GM19043 (cell line): Measurements from ENCODE around the gene STPG2.
A peak's percentile ranks its signal among the peaks of the same experiment; 100 is the strongest.

Experiments
- ATAC-seq: cut with Tn5 transposase; IDR thresholded peaks from one replicate; pipeline ENCODE4 v1.9.1; 2021; ENCODE audit warnings: low read depth; ENCODE audit not compliant: unreplicated experiment

The STPG2 gene

DNA sequence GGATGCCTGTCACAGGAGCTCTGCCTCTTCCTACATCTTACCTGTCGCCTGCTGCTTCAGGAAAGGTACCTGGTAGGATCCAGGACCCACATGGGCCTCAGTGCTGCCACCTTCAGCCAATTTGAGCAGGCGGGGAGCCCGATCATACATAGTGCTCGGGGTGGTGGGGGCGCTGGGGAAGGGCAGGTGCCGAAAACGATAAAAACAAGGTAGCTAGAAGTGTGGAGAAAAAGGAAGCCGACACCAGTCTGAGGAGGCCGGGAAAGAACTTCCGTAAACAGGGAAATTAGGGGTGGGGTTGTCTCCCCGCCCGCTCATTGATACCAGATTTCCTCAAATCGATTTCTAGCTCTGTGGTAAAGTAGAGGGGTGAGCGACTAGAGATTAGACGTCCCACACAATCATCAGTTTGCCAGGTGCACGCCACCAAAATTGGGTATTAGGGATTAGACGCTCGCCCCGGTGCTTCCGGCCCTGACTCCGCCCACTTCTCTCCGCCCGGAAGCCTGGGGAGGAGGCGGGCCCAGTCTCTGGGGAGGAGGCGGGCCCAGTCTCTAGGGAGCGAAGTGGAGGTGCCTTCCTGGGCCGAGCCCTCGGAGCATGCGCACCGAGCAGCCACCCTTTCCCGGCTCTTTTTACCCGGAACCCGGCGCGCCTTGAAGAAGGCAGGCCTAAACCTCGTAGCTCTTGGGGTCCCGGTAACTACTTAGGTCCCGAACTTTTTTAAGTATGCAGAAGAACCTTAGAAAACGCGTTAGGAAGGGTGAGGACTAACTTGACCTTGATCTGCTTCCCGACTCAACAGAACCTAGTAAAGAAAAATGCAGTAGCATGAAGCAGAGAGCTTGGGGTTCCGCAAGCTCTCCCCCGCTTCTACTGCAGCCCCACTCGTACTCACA, at the start of gene STPG2:
Gene STPG2 (minus strand): TSS at position 476 of the 899 bp plus-strand sequence.
- peak; percentile 95 for ATAC-seq

DNA sequence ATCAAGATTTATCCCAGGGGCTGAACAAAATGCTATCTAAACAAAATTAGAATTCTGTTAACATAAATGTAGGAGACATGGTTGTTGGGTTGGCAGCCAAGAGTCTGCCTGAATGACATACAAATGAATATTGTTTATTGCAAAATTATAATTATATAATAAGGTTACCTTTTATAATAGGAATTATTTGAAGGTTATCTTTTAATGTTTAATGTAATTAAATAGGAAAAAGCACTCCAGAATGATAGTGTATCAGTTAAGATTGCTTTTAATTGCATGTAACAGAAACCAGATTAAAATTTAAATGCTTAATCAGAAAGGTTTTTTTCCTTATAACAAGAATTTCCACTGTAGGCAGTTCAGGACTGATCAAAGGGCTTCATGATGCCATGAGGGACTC, 42.0 kb upstream of the STPG2 start:
- ATAC-seq: no peak

DNA sequence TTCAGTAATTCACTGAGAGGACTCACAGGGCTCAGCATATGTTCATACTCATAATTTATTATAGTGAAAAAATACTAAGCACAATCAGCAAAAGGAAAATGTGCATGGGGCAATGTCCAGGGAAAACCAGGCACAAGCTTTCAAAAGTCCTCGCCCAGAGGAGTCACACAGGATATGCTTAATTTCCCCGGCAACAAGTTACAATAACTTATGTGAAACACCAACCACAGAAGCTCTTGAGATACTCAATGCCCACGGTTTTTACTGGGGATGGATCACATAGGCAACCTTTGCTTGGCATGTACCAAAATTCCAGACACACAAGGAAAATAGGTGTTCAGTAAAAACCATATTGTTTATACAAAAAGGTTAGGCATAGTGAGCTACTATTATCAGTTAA, 38.5 kb upstream of the STPG2 start:
- ATAC-seq: no peak

DNA sequence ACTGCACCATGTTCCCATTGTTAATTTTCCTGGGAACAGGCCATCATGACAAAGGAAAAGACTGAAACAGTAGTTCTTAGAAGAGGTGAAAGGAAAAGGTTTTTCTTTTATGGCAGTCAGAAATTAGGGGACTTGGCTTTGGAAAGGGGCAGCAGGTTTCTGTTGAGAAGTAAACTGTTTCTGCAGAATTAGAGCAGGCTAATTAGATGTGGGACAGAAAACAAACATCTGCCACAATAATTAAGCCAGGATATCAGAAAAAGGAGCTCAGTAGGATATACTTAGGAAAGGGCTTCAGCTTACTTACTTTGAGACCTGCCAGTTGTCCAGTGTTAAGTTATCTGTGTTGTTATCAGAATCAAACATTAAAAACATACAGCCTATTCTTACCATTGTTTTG, 36.7 kb upstream of the STPG2 start:
- ATAC-seq: no peak

DNA sequence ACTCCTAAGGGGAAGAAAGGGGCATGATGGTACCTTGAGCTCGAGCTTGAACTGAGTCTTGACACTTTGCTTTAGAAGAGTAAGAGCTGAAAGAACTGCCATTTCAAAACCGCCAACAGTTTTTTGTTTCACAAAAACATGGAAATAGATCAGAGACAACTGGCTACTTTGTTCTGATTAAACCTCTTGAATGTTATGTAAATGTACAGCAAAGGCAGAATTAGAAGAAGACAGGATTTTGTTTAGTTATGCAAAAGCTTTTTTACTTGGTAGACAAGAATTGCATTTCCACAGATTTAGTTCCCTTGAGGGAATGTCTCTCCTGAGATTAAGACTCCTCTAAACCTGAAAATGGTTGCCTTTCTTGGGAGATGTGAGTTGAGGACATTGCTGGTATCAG, 33.3 kb upstream of the STPG2 start:
- ATAC-seq: no peak

DNA sequence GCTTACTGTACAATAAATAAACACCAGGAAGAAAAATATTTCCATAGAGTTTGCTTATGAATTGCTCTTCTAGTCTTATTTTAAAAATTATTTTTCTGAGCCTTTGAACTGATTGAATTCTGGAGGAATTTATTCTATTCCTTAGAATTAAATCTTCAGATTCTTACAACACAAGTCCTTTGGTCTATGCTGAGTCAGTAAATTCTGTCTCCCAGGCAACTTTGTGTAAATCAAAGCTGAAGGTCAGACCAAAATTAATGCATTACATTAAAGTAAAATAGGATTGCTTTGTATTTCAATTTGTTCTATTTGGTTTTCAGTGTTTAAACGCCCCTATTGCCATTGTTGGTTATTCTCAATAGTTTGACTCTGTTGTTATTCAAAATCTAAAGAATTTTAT, 26.8 kb upstream of the STPG2 start:
- ATAC-seq: no peak

DNA sequence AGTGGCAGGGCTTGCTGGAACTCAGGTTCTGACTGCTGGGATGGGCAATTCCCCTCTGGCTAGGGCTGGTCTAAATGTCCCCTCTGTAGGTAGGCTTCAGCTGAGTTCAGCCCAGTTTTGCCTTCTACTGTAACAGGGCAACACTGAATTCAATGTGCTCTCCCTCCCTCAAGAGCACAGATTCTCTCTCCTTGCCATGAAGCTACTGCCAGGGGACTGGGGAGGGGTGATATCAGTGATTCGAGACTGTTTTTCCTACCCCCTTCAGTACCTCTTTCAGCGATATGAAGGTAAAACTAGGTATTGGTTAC, 23.4 kb upstream of the STPG2 start:
- no peak for ATAC-seq

DNA sequence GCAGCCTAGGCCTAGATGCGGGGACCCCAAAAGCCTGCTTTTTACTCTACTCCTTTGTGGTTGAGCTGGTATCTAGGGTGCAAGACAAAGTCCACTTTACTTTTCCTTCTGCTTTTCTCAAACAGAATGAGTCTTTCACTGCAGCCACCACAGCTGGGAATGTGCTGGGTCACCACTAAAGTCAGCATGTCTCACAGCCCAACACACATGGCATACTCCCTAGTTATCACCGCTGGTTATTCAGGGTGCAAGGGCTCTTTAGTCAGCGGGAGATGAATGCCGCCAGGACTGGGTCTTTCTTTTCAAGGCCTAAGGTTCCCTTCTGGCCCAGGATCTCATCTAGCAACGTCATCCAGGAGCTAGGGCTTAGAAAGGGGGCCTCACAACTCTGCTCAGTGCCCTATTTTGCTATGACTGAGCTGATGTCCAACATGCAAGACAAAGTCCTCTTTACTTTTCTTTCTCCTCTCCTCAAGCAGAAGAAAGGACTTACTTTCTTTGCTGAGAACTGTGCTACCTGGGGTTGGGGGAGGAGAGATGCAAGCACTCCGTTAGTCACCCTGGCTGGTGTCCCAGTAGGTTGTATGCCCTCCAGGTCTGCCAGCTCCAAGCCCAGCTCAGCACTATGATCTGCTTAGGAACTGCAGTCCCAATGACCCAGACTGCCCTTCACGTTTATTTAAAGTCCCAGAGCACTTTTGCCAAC, 22.9 kb upstream of the STPG2 start:
- no peak for ATAC-seq

DNA sequence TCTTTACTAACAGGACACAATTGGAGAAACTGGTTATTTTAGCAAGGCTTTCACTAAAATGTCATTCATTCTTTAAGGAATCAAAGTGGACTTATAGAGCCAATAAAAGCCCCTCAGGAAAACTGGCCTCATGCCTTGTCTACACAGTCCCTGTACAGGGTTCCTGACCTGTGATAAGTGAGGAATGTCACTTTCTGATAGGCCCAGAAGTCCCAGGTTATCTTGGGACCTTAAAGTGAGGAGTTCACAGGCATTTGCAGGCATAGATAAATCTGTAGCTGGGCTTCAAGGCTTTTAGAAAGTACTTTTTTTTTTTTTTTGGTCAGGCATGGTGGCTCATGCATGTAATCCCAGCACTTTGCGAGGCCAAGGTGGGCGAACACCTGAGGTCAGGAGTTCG, 19.4 kb upstream of the STPG2 start:
- ATAC-seq: no peak

DNA sequence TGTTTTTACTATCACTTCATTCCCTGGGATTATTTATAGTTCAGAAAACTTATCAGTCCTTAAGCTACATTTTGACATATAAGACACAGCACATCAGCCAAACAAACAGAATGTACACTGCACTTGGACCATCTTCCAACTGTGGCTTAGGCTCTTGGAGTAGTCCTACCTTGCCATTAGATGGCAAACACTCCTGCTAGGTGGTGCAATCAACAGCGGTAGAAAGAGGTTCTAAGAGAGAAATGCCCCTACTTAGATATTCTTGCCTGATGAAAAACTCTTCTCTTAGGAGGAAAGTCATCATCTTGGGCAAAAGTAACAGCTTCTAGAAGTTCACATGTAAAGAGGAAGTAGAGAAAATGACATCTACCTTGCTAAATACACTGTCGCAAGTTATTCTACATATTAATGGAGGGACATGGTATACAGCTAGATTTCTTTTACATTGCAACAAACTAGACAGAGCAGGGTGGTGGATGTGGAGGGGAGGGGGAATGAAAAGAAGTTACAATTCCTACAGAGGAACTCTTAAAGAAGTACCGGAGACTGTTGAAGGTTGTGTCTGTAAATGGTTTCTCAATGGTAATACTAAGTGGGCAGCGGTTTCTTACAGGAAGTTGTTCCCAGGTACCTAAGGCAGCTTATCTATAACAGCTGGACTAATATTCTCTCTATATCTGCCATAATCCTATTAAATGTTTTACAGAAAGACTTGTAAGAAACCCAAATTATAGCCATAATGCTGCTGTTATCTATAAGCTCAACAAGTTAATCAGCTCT, 8.1 kb upstream of the STPG2 start:
- peak; percentile 59 for ATAC-seq

DNA sequence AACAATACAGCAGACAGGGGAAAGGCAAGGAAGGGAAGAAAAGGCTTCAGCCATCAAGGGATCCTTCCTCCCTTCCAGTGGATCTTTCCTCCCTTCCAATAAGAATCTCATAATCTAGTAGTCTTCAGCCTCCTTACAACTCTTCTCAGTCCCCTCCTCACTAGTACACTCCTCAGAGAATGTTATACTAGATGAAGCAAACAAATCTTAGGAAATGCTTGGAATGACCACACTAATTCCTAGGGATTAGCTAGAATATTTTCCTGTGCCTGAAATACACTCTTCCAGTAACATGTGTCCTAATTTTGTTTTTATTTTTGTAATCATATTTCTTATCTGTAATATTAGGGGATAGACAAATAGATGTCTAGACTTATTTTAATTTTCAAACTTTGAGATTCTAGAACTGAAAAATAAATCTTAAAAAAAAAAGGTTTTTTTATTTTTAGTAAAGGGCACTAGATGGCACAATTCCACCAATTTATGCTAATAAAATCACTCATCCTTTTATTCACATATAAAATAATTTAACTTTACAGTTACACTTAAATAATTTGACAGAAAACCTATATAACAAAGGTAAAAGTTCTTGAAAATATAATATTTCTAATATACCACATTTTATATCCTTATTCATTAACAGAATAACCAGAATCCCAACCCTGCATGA, 7.0 kb upstream of the STPG2 start:
- ATAC-seq: no peak

DNA sequence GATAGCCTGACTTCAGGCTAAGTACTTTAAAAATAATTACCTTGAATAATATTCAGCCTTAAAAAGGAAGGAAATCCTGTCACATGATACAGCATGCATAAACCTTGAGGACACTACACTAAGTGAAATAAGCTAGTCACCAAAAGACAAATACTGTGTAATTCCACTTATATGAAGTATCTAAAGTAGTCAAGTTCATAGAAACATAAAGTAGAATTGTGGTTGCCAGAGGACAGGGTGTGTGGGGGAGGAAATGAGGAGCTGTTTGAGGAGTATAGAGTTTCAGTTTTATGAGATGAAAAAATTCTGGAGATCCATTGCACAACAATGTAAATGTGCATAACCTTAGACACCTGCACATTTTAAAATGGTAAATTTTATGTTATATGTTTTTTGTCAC, 5.6 kb upstream of the STPG2 start:
- ATAC-seq: no peak

DNA sequence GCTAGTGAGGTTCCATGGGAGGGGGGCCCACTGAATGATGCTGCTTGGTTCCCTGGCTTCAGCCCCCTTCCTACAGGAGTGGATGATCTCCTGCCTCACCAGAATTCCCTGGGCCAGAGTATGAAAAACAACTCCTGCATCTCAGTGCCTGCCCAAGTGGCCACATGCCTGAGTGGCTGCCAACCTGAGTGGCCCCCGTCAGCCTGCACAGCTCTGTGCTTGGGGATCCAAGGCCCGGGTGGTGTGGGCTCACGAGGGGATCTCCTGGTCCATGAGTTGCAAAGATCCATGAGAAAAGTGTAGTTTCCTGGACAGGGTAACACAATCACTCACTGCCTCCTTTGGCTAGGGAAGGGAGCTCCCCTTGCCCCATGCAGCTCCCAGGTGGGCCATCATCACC, 17.1 kb downstream of the STPG2 start:
- ATAC-seq: no peak

DNA sequence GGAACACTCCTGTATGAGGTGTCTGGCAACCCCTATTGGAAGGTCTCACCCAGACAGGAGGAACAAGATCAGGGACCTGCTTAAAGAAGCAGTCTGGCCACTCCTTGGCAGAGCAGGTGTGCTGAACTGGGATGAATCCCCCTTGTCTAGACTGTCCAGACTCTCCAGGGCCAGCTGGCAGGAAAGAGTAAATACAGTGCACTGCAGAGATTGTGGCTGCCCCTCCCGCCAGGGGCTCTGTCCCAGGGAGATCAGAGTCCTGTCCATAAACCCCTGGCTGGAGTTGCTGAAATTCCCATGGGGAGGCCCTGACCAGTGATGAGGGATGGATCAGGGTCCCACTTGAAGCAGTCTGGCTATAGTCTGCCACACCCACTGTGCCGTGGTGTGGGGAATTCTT, 17.7 kb downstream of the STPG2 start:
- no peak for ATAC-seq

DNA sequence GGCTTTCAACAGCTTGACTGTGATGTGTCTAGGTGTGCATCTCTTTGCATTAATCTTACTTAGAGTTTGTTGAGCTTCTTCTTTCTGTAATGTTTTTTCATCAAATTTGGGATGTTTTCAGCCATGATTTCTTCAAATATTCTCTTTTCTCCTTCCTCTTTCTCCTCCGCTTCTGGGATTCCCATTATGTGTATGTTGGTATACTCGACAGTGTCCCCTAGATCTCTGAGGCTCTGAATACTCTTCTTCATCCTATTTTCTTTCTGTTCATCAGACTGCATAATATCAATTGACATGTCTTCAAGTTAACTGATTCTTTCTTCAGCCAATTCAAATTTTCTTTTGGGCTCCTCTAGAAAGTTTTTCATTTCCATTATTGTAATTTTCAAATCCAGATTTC, 25.9 kb downstream of the STPG2 start:
- ATAC-seq: no peak

DNA sequence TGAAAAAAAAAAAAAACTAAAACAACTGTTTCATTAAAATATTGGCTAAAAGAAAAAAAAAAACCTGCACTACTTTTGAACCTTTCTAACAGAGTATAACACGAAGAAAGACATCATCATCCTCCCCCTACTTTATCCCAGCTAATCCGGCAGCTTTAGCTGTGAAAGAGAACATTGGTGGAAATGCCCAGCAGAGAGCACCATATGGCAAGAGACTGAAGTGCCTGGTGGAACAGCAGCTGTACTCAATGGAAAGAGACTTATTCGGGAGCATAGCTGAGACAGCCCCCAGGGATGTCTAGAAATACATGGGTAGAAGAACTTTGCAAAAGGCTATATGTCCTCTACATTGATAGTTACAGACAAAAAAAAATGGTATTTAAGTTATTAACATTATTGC, 30.3 kb downstream of the STPG2 start:
- no peak for ATAC-seq

DNA sequence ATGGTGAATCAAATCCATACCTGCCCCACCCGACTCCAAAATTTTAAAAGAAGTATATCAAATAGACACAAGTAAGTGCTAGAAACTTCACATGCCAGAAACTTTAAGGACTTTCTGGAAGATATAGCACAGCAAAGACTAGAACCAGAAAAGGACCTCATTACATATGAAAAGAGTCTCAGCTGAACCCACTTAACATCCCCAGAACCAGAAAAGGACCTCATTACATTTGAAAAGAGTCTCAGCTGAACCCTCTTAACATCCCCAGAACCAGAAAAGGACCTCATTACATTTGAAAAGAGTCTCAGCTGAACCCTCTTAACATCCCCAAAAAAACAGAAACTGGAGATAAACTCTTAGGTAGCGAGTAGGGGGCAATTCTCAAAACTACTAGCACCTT, 32.3 kb downstream of the STPG2 start:
- no peak for ATAC-seq

DNA sequence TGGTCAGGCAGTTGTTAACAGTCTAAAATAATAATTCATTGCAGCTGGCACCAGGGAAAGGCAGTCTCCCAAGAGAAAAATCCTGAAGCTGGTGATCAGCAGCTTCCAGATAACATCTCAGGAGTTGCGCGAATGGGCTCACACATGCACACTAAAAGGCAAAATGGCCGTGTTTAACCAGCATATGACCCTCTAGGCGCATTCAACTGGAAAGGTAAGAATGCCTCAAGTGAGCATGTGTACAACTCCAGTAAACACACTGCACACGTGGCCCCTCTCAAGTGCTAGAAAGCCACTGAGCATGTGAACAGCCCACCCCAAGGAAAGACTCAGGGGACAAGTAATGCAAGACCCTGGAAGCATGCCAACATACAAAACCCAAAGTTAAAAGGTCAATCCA, 33.1 kb downstream of the STPG2 start:
- no peak for ATAC-seq

DNA sequence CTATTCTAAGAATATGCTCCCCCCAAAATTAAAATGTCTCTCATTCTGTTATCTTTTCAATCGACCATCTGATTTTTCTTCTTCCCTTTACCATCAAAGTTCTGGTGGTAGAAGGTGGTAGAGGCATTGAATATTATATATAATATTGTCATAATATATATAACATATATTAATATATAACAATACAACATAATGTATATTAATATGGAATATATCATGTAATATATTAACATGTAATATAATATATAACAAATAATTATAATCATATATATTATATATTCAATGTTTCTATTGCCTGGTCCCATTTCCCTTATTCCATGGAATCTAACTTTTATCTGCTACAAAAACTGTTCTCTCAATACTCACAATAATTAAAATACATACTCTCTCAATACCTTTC, 40.6 kb downstream of the STPG2 start:
- no peak for ATAC-seq

DNA sequence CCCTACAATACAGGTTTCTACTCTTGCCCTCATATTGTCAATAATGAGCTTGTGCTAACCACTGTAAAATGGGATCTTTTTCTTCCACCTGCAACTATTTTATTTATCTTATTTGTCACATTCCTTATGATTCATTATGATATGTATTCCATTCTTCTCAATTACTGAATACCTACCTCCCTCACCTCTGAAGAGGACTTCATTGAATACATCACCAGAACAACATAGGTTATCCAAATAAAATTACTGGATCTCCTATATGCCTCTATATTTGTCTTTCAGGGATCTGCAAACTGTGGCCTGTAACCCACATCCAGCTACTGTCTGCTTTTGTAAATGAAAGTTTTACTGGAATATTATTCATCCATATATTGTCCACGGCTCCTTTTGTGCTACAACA, 41.3 kb downstream of the STPG2 start:
- no peak for ATAC-seq

DNA sequence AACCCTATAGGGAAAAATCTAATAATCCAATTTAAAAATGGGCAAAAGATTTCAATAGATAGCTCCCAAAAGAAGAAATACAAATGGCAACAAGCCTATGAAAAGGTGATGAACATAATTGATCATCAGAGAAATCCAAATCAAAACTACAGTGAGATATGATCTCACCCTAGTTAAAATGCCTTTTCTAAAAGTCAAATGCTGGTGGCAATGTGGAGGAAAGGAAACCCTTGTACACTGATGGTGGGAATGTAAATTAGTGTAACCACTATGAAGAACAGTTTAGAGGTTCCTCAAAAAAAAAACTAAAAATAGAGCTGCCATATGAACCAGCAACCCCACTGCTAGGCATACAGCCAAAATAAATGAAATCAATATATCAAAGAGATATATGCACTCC, 44.5 kb downstream of the STPG2 start:
- ATAC-seq: no peak
